Stimulated activated CD4-positive, alpha-beta T cell treated with anti-CD3 and anti-CD28 coated beads, Interleukin-2, amount 100 ng/mL, for 48 hours (primary cell): ENCODE data around the gene COPZ2.
"Not testable (repeated sequence)": the region's sequence is repeated elsewhere in the genome, so short reads cannot be mapped to it uniquely, and the experiment has no call there.

Experiments used
- DNase-seq, 2 donors: peaks; one replicate each; pipeline ENCODE4 v3.0.0-alpha.2; 2020

Gene COPZ2

DNA sequence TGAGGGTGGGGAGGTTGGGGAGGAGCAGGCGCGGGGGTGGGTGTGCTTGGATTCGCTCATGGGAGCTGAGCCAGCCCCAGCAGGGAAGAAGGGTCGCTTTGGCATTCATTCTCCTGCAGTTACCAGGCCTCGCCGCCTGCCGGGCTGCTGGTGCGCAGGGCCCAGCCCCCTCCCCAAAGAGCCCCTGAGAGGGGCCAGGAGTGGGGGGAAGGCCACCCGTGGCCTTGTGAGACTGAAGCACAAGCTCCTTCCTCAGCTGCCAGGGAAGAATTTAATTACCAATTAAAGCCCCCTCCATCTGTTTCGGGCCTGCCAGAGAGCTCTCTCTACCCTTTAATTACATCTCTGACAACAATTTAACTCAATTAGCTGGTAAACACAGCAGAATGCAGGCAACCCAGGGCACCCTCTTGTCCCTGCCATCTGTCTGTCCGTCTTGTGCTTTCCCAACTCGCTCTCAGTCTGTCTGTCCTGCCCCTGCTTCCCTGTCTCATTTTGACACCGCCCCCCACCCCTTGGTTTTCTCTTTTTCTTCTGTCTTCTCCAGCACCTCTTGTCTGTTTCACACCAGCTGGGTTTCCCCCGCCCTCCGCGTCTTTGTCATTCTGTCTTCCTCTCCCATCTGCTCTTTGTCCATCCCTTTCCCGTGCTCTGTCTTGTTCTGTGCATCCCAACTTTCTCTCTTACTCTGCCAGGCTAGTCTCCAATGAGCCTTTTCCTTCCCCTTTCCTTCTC lies 34.0 kb downstream of the COPZ2 start:
- no peak for DNase-seq

DNA sequence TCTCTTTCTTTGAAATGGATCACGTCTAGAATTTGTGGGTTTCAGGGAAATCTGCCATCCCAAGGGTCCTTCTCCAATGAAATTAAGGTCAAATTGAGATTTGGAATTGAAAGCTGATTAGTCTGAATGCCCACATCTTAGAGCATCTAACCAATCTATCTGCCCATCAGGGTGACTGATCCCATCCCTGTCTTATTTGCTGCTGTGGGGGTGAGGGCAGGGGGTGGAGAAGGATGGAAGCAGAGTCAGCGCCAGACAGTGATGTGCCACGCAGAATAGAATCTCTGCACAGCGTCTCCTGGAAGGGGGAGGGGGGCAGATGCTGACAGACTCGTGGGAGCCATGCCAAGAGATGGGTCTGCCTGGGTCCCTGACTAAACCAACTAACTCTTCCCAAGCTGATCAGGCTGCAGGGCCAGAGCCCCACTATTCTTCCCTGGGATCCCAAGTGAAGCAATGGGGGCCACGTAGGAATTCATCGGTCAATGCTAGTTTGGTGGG lies 34.6 kb downstream of the COPZ2 start:
- DNase-seq: no peak

DNA sequence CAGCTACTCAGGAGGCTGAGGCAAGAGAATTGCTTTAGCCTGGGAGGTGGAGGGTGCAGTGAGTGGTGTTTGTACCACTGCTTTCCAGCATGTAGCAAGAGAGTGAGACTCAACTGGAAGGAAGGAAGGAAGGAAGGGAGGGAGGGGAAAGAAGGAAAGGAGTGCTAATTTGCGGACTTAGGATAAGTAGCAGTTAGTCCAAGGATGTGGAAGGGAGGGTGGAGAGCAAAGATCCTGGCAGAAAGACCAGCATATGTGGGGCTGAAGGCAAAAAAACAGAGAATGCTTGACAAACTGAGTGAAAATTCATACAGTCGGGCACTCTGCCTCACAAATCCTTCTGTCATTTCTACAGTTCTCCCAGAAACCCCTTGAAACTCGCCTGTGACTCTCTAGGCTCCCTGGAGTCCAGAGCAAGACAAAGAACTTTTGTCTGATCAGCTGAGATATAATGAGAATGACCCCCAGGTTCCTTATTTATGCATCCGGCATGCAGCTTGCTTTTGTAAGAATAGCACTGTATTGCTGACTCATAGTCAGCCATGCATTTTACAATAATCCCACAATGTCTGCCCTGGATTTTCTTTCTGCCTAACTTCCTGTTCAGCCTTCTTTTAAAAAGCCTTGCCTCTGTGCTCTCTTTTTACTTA lies 35.2 kb downstream of the COPZ2 start:
- no peak for DNase-seq

GRCh38 chr17:48001657-48002056 lies 35.9 kb downstream of the COPZ2 start:
- not testable (repeated sequence) for DNase-seq

DNA sequence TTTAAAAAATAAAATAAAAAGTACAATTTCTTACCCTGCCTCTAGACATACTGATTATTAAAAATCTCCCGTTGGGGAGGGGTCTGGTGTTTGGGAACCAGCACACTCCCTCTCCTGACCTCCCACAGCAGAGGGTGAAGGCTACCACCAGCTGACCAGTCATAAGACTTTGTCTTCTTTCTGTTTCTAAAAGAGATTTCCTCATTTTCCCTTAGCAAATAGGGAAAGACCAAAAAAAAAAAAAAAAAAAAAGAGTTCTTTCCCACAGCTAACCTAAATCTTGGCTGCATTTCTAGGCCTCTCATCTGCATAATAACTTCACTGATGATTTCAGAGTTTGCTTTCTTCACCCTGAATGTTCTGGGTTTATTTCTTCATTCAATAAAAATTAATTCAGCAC lies 36.4 kb downstream of the COPZ2 start:
- DNase-seq: no peak

DNA sequence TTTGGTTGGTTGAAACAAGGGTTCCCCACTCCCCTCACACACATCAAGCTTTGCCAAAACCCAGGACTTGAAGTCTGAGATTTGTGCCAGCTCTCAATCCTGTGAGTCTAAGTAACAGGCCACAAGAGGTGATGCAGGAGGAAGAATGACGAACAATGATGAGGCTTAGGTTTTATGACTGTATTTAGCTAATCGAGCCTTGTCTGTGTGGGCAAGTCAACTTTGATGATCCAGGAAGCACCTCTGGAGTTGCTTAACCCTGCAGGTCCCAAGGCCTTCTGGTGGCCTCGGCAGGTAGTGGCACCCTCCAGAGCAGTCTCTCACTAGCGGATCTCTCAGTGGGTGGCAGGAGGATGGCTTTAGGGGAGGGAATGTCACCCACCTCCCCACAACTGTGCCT lies 38.0 kb downstream of the COPZ2 start:
- DNase-seq: no peak

GRCh38 chr17:47998044-47998443 lies 39.6 kb downstream of the COPZ2 start:
- no peak for DNase-seq

- DNase-seq: no peak
Observed at GRCh38 chr17:47997586-47997985, 40.0 kb downstream of the COPZ2 start.

DNA sequence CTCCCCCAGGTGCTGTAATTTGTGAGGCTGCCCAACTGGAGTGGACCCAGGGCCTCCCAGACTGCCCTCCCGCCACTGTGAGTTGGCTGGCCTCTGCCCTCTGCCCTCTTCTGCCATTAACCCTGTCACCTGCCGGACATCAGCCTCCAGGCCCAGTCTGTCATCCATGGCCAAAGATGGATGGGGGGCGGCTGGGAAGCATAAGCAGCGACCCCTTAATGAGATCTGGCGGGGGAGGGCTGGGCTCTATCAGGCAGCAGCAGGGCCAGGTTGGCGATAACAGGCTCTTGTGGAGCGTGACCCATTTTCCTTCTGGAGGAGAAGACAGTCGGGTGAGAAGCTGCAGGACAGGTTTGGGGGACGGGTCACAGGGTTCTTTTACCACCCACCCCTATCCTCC lies 41.4 kb downstream of the COPZ2 start:
- no peak for DNase-seq

DNA sequence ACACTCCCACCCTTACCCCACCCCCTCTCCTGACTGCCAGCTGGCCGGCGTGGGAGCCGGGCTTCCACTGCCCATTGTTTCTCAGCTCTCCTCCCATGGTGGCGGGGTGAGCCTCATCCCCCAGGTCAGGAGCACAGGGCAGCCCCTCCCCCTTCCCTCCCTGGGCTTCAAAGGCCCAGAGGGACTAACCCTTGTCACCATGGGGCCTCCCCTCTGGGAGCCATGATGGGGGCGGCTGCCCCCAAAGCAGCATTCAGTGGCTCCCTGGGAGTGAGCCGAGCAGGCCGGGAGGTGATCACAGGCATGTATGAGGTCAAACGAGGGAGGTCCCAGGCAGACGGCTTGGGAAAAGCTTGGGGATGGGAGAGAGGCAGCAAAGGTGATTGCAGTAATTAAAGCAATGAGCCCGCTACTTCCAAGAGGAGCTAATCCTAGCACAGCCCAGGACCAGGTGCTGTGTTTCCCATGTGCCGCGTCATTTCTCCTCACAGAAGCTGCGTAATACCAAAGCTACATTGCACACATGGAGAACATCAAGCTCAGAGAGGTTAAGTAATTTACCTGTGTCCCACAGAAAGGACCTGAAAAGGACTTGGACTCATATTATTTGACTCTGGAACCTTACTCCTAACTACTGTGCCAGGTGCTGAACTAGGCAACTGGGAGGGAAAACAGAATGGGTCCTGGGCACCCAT lies 42.2 kb downstream of the COPZ2 start:
- DNase-seq: no peak

- no peak for DNase-seq
Observed at GRCh38 chr17:47994724-47995123, 42.9 kb downstream of the COPZ2 start.

GRCh38 chr17:47993964-47994363 lies 43.6 kb downstream of the COPZ2 start:
- no peak for DNase-seq

- no peak for DNase-seq
Observed at GRCh38 chr17:47993031-47993564, 44.5 kb downstream of the COPZ2 start.

GRCh38 chr17:47992216-47992615 lies 45.4 kb downstream of the COPZ2 start:
- DNase-seq: no peak

DNA sequence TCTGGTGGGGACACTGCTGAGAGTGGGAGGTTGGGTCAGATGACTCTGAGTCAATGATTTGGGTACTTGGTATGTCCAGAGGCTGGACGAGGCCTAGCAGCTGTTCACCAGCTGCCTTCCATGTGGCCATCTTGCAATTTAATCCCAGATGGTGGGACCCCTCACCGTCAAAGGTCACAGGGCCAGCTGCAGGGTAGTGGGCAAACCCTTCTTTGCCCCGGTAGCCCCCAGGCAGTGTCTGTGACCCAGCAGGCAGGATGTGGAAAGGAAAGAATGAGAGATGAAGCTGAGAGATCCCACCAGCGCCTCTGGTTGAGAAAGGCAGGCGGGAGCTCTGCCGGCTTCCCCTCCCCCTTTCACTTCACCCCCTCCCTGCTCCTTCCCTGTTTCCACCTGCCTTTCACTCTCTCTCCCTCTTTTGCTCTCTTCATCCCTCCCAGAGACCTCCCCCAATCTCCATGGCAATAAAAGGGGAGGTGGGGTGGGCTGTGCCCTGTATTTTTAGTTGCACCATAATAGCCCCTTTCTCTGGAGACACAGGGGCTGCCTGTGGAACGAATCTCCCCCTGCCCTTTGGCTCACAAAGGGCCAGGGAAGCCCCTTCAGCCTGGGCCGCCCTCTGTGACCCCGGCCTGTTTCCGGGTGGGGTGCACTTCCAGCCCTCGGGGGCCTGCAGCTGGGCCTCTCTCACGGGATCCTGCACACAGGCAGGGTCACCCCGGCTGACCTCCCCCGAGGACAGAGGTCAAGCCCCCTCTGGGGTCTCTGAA lies 46.5 kb downstream of the COPZ2 start:
- no peak for DNase-seq

DNA sequence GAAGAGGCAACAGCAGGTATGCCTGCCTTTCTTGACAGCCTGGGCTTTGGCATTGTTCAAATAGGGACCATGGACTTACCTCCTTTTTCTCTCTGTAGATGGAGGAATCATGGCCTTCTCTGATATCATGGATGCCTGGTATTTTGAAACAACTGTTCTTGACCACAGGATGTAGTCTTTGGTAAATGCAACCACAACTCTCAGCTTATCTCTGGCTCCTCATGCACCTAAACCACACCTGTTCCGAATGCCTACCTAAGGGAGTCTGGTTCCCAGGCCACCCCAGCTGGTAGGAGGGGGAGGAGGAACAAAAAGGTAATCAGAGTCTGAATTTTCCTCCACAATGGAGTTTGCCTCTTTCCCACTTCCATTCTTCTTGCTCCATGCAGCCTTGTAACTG lies 47.9 kb downstream of the COPZ2 start:
- DNase-seq: no peak

DNA sequence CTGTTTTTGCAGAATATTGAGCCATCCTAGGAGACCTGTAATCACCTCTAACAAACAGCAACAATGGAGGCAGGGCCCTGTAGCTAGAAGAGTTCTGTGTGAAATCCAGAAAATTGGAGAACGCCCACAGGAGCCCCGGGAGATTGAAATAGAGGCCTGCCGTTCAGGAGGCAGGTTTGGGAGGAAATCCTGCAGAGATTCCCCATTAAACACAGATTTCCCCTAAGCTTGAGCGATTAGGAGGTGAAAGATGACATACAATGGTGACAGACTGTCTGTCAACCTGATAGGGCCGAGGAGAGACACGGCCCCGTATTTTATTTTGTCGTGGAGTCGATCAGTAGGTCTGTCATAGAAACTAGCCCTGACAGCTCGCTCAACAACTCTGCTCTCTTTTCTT lies 48.4 kb downstream of the COPZ2 start:
- DNase-seq: no peak

- not testable (repeated sequence) for DNase-seq
Observed at GRCh38 chr17:47988445-47988844, 49.2 kb downstream of the COPZ2 start.

- no peak for DNase-seq
Observed at GRCh38 chr17:47987240-47987835, 50.3 kb downstream of the COPZ2 start.

- no peak for DNase-seq
Observed at GRCh38 chr17:47986520-47986919, 51.1 kb downstream of the COPZ2 start.

- DNase-seq: no peak
Observed at GRCh38 chr17:47983492-47984223, 53.9 kb downstream of the COPZ2 start.
